ENCODE results near the gene CD47. TPM values are rescaled to one million over a fixed set of nuclear protein-coding genes. Genes with fewer than 3 reads are reported as not detected.
A peak's percentile ranks its signal among the peaks of the same experiment; 100 is the strongest.

The CD47 gene
- total and polyA plus RNA-seq, 2 of the 4 experiments (the other 2 are of a cell fraction) = 45.9 to 52.0 TPM

GRCh38 chr3:108067768-108068167 lies 23.1 kb downstream of the CD47 start:
- TF ChIP-seq USF2 (IDR thresholded peaks at IDR 0.05; ENCODE audit: low read depth, low read length) (no peak), BHLHE40 (IDR thresholded peaks at IDR 0.05; ENCODE audit: low read depth, low read length) (no peak), CTCF (conservative IDR thresholded peaks at IDR 0.05; ENCODE audit: low read depth, low read length) (no peak), NFE2L2 (IDR thresholded peaks at IDR 0.05; ENCODE audit: low read depth, low read length) (no peak), MAFK (IDR thresholded peaks at IDR 0.05; ENCODE audit: low read depth, low read length) (no peak), RFX5 (IDR thresholded peaks at IDR 0.05; ENCODE audit: low read depth, low read length) (no peak), CEBPB (IDR thresholded peaks at IDR 0.05; ENCODE audit: low read depth, low read length) (no peak), MAZ (IDR thresholded peaks at IDR 0.05; ENCODE audit: borderline replicate concordance, low read depth, low read length) (no peak), RAD21 (IDR thresholded peaks at IDR 0.05; ENCODE audit: low read length) (no peak), CHD1 (IDR thresholded peaks at IDR 0.05; ENCODE audit: low read depth, low read length) (no peak), RCOR1 (IDR thresholded peaks at IDR 0.05; ENCODE audit: insufficient replicate concordance, low read length) (no peak), MXI1 (IDR thresholded peaks at IDR 0.05; ENCODE audit: borderline replicate concordance, low read depth, low read length) (no peak), POLR2A (IDR thresholded peaks at IDR 0.05; ENCODE audit: low read depth, low read length) (no peak), FOS (IDR thresholded peaks at IDR 0.05; ENCODE audit: low read depth, low read length) (no peak), SMC3 (IDR thresholded peaks at IDR 0.05; ENCODE audit: low read depth, low read length) (no peak)
- TF ChIP-seq, protein P1, sequence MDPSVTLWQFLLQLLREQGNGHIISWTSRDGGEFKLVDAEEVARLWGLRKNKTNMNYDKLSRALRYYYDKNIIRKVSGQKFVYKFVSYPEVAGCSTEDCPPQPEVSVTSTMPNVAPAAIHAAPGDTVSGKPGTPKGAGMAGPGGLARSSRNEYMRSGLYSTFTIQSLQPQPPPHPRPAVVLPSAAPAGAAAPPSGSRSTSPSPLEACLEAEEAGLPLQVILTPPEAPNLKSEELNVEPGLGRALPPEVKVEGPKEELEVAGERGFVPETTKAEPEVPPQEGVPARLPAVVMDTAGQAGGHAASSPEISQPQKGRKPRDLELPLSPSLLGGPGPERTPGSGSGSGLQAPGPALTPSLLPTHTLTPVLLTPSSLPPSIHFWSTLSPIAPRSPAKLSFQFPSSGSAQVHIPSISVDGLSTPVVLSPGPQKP (IDR thresholded peaks at IDR 0.05; ENCODE audit: borderline replicate concordance, low read depth, low read length) = no peak
- DNase-seq (peak; percentile 21), ATAC-seq (ENCODE audit: low read depth) (no peak; the same call in none of the 2 replicates)
- WGBS, 2 experiments (ENCODE audit: extremely low coverage in 2 of 2, insufficient read length in 1 of 2) = no CpG with 5 or more reads among the region's 1 CpG
- no peak overlapping the region for H2BK15ac ChIP-seq (ENCODE audit: low read depth, low read length)
- no TSS peak for BruUV-seq (replicated peaks)
- no peak overlapping the region for H3K27ac ChIP-seq (ENCODE audit: insufficient read depth, low read length)
- no peak overlapping the region for H2AK9ac ChIP-seq (replicated peaks; ENCODE audit: low read depth, low read length, poor library complexity)
- no peak overlapping the region for H3K4me2 ChIP-seq (ENCODE audit: low read depth, low read length)
- peaks cover 5% of the 10 kb centered on the region for H3K9me1 ChIP-seq (ENCODE audit: insufficient read depth, low read length)
- H4K8ac ChIP-seq (ENCODE audit: low read depth in 2 of 2, low read length in 2 of 2) = no peak overlapping the region
- H3K23ac ChIP-seq (ENCODE audit: low read depth, low read length) = no peak overlapping the region
- ChIA-PET POLR2A (ENCODE audit: unreplicated experiment) (no interaction called here), CTCF (no interaction called here)
- H2AFZ ChIP-seq (replicated peaks; ENCODE audit: low read length, poor library complexity) = no peak overlapping the region
- H4K91ac ChIP-seq (ENCODE audit: insufficient read depth, low read depth, low read length) = no peak overlapping the region
- H3K27me3 ChIP-seq (ENCODE audit: control insufficient read depth, insufficient read depth, low read length) = no peaks in the 10 kb centered on the region
- H4K20me1 ChIP-seq (ENCODE audit: insufficient read depth, low read length) = no peaks in the 10 kb centered on the region
- H3K4me1 ChIP-seq (ENCODE audit: control insufficient read depth, insufficient read depth, low read length) = 0 out of 2 replicates have a peak, but pooled peaks cover 2% of the 10 kb centered on the region
- no peak overlapping the region for H3K18ac ChIP-seq (ENCODE audit: low read depth, low read length)
- H3K4ac ChIP-seq (ENCODE audit: low read depth, low read length) = no peak overlapping the region
- no peak overlapping the region for H2BK120ac ChIP-seq (ENCODE audit: low read depth, low read length)
- H3K56ac ChIP-seq (ENCODE audit: extremely low read depth, insufficient read depth, low read length) = no peak overlapping the region
- dilution Hi-C loops (cut with HindIII; ENCODE audit: low sequenced_read_pairs, unreplicated experiment) = no loop called here
- no peak overlapping the region for H3K4me3 ChIP-seq (ENCODE audit: insufficient read depth, low read depth, low read length)
- H2BK5ac ChIP-seq (ENCODE audit: low read depth, low read length, poor library complexity, severe bottlenecking) = no peak overlapping the region
- H3K9me3 ChIP-seq (ENCODE audit: control insufficient read depth, insufficient read depth, low read length) = no peaks in the 10 kb centered on the region
- intact Hi-C loops (cut with micrococcal nuclease) = loop anchor here (10.0 kb wide), 2 partner anchors 337 to 487 kb away; no protein-coding TSS in a partner anchor
- H3K79me1 ChIP-seq (ENCODE audit: low read depth in 1 of 2, low read length in 2 of 2) = peaks cover 27 to 45% of the 10 kb centered on the region in 2 experiments
- H2AK5ac ChIP-seq (ENCODE audit: low read depth, low read length) = no peak overlapping the region
- H4K5ac ChIP-seq (ENCODE audit: low read depth, low read length) = no peak overlapping the region
- peaks cover 7% of the 10 kb centered on the region for H3K36me3 ChIP-seq (ENCODE audit: control insufficient read depth, insufficient read depth, low read length)
- H2BK20ac ChIP-seq (ENCODE audit: low read depth, low read length) = no peak overlapping the region
- H3K14ac ChIP-seq (replicated peaks; ENCODE audit: low read depth, low read length) = no peak overlapping the region
- in situ Hi-C loops (cut with MboI; ENCODE audit: low sequenced_read_pairs) = no loop called here
- no peak overlapping the region for H3K9ac ChIP-seq (ENCODE audit: low read depth, low read length)

All from IMR-90 (cell line).